H9 (cell line): ENCODE measurements around the gene DCLK2. TPM values are rescaled to one million over a fixed set of nuclear protein-coding genes. Genes with fewer than 3 reads are reported as not detected.

ENCODE experiments used
- DNase-seq: peaks from one replicate; pipeline ENCODE4 v3.0.0-alpha.2; 2017
- H2AFZ ChIP-seq: one replicate; pipeline ENCODE4 v1.6.1; 2013; ENCODE audit warnings: mild to moderate bottlenecking, low read length, control low read depth, moderate library complexity
- H2AK5ac ChIP-seq: 2 replicates; pipeline ENCODE4 v1.6.1; 2013; ENCODE audit warnings: low read length, control low read depth, mixed read lengths; ENCODE audit not compliant: insufficient read length
- H2BK120ac ChIP-seq: one replicate; pipeline ENCODE4 v1.6.1; 2013; ENCODE audit warnings: low read depth, mild to moderate bottlenecking, low read length, control low read depth, inconsistent platforms; ENCODE audit not compliant: poor library complexity, severe bottlenecking
- H2BK12ac ChIP-seq: 2 replicates; pipeline ENCODE4 v1.6.1; 2013; ENCODE audit warnings: low read length, control low read depth, mixed read lengths, low read depth; ENCODE audit not compliant: insufficient read length
- H2BK15ac ChIP-seq: 2 replicates; pipeline ENCODE4 v1.6.1; 2013; ENCODE audit warnings: low read depth, low read length, control low read depth
- H2BK20ac ChIP-seq: one replicate; pipeline ENCODE4 v1.6.1; 2013; ENCODE audit warnings: low read depth, mild to moderate bottlenecking, low read length, control low read depth, inconsistent platforms; ENCODE audit not compliant: poor library complexity, severe bottlenecking
- H2BK5ac ChIP-seq: 2 replicates; pipeline ENCODE4 v1.6.1; 2013; ENCODE audit warnings: low read length, control low read depth, mixed read lengths; ENCODE audit not compliant: insufficient read length
- H3K14ac ChIP-seq: 2 replicates; pipeline ENCODE4 v1.6.1; 2013; ENCODE audit warnings: low read length, control low read depth; ENCODE audit not compliant: insufficient read depth
- H3K18ac ChIP-seq: 2 replicates; pipeline ENCODE4 v1.6.1; 2013; ENCODE audit warnings: low read depth, mild to moderate bottlenecking, mixed read lengths, low read length, control low read depth; ENCODE audit not compliant: insufficient read length
- H3K23ac ChIP-seq: 2 replicates; pipeline ENCODE4 v1.6.1; 2013; ENCODE audit warnings: low read length, control low read depth, mixed read lengths, low read depth; ENCODE audit not compliant: insufficient read length
- H3K23me2 ChIP-seq: 2 replicates; pipeline ENCODE4 v1.6.1; 2013; ENCODE audit warnings: low read depth, mild to moderate bottlenecking, mixed read lengths, low read length, control low read depth; ENCODE audit not compliant: insufficient read length, poor library complexity, severe bottlenecking
- H3K27ac ChIP-seq: 2 replicates; pipeline ENCODE4 v1.5.1; 2013; ENCODE audit warnings: low read length, control low read depth, mixed read lengths, low read depth; ENCODE audit not compliant: insufficient read length
- H3K27me3 ChIP-seq: 2 replicates; pipeline ENCODE4 v1.6.1; 2013; ENCODE audit warnings: low read length, control low read depth, inconsistent platforms; ENCODE audit not compliant: insufficient read depth
- H3K4ac ChIP-seq: 2 replicates; pipeline ENCODE4 v1.6.1; 2013; ENCODE audit warnings: low read depth, mild to moderate bottlenecking, control low read depth, inconsistent platforms, low read length, moderate library complexity
- H3K4me1 ChIP-seq: 2 replicates; pipeline ENCODE4 v1.6.1; 2013; ENCODE audit warnings: low read length, control low read depth, inconsistent platforms; ENCODE audit not compliant: insufficient read depth
- H3K4me2 ChIP-seq: 2 replicates; pipeline ENCODE4 v1.6.1; 2013; ENCODE audit warnings: low read length, control low read depth, mixed read lengths; ENCODE audit not compliant: insufficient read length, insufficient read depth
- H3K56ac ChIP-seq: 2 replicates; pipeline ENCODE4 v1.6.1; 2013; ENCODE audit warnings: low read depth, mild to moderate bottlenecking, mixed read lengths, low read length, control low read depth; ENCODE audit not compliant: insufficient read length
- H3K79me1 ChIP-seq: 2 replicates; pipeline ENCODE4 v1.6.1; 2013; ENCODE audit warnings: low read depth, mild to moderate bottlenecking, moderate library complexity, low read length, control low read depth, inconsistent platforms; ENCODE audit not compliant: insufficient read depth, poor library complexity, severe bottlenecking
- H3K79me2 ChIP-seq: 2 replicates; pipeline ENCODE4 v1.6.1; 2013; ENCODE audit warnings: low read length, control low read depth, inconsistent platforms; ENCODE audit not compliant: insufficient read depth
- H3K9ac ChIP-seq: 2 replicates; pipeline ENCODE4 v1.6.1; 2013; ENCODE audit warnings: low read length, control low read depth, mixed read lengths; ENCODE audit not compliant: insufficient read length; ENCODE audit errors: extremely low read depth
- H3K9me3 ChIP-seq: one replicate; pipeline ENCODE4 v1.6.1; 2013; ENCODE audit warnings: low read depth, low read length, inconsistent platforms; ENCODE audit not compliant: control insufficient read depth
- H3T11ph ChIP-seq: one replicate; pipeline ENCODE4 v1.6.1; 2013; ENCODE audit warnings: mild to moderate bottlenecking, low read length, control low read depth, inconsistent platforms
- H4K20me1 ChIP-seq: one replicate; pipeline ENCODE4 v1.6.1; 2013; ENCODE audit not compliant: control insufficient read depth, insufficient read length, insufficient read depth
- H4K5ac ChIP-seq: 2 replicates; pipeline ENCODE4 v1.6.1; 2013; ENCODE audit warnings: low read depth, mild to moderate bottlenecking, mixed read lengths, low read length, control low read depth; ENCODE audit not compliant: insufficient read length
- H4K8ac ChIP-seq: replicated peaks from 2 replicates; pipeline ENCODE4 v1.6.1; 2013; ENCODE audit warnings: low read length, control low read depth, mixed read lengths, low read depth; ENCODE audit not compliant: insufficient read length
- H4K91ac ChIP-seq: 2 replicates; pipeline ENCODE4 v1.6.1; 2013; ENCODE audit warnings: low read depth, mild to moderate bottlenecking, moderate library complexity, mixed read lengths, low read length, control low read depth; ENCODE audit not compliant: insufficient read length
- H3K27ac Mint-ChIP-seq, 3 experiments: 2 replicates in 2 of 3; 3 replicates in 1 of 3; pipeline ENCODE4 v1.8.0; 2020 to 2021; ENCODE audit warnings: mixed read lengths in 3 of 3, mild to moderate bottlenecking in 1 of 3, moderate library complexity in 1 of 3
- H3K27me3 Mint-ChIP-seq: 2 replicates; pipeline ENCODE4 v1.8.0; 2021; ENCODE audit warnings: low read depth, mild to moderate bottlenecking, moderate library complexity, mixed read lengths
- H3K36me3 Mint-ChIP-seq, 3 experiments: 2 replicates in 2 of 3; 3 replicates in 1 of 3; pipeline ENCODE4 v1.8.0; 2020 to 2021; ENCODE audit warnings: low read depth in 3 of 3, mixed read lengths in 3 of 3; ENCODE audit not compliant: insufficient read depth in 1 of 3
- H3K4me1 Mint-ChIP-seq, 2 experiments: 2 replicates each; pipeline ENCODE4 v1.8.0; 2020; ENCODE audit warnings: mixed read lengths in 2 of 2
- H3K4me3 Mint-ChIP-seq, 2 experiments: 2 replicates in 1 of 2; 3 replicates in 1 of 2; pipeline ENCODE4 v1.8.0; 2020 to 2021; ENCODE audit warnings: mild to moderate bottlenecking in 2 of 2, mixed read lengths in 2 of 2, moderate library complexity in 1 of 2
- H3K9me3 Mint-ChIP-seq, 2 experiments: 2 replicates in 1 of 2; 3 replicates in 1 of 2; pipeline ENCODE4 v1.8.0; 2020; ENCODE audit warnings: mild to moderate bottlenecking in 2 of 2, mixed read lengths in 2 of 2, moderate library complexity in 1 of 2
- CTCF ChIP-seq: fragments of 200-600 bp; sonication (generic); conservative IDR thresholded peaks from 3 replicates; pipeline ENCODE4 v1.8.0; 2021; ENCODE audit warnings: antibody characterized with exemption, mild to moderate bottlenecking
- WGBS: extraction: QIAGEN DNeasy Blood & Tissue Kit; methylation state at CpG from one replicate; pipeline ENCODE4 v1.1.7; 2013; ENCODE audit warnings: missing lambda C conversion rate, low lambda C conversion rate, mixed read lengths; ENCODE audit not compliant: insufficient read length; ENCODE audit errors: extremely low coverage; 5-methylcytosine and 5-hydroxymethylcytosine counted together
- total RNA-seq: library from RNA; stranded (reverse); gene quantifications from 2 replicates; pipeline ENCODE4 v1.2.1, GENCODE V29; 2021

Gene DCLK2
- total RNA-seq, 1 experiment from 2014 or later = 0.33 TPM

GRCh38 chr4:150136036-150136435, 57.8 kb downstream of the DCLK2 start:
- Histone ChIP-seq H3K27me3 (no peaks in the 10 kb centered on the region), H2BK5ac (no peak overlapping the region), H3K4me1 (no peaks in the 10 kb centered on the region), H3K27ac (no peak overlapping the region), H3K23me2 (no peaks in the 10 kb centered on the region), H2BK120ac (no peak overlapping the region), H2AK5ac (no peak overlapping the region), H3K9ac (no peak overlapping the region), H4K5ac (no peak overlapping the region), H3K4ac (no peak overlapping the region), H4K91ac (no peak overlapping the region), H3K4me2 (no peak overlapping the region), H2BK20ac (no peak overlapping the region), H3K56ac (no peak overlapping the region), H3K23ac (no peak overlapping the region), H3K18ac (no peak overlapping the region), H3K79me2 (no peaks in the 10 kb centered on the region), H3K79me1 (no peaks in the 10 kb centered on the region), H4K8ac (no peak overlapping the region), H3K14ac (no peak overlapping the region), H3K9me3 (no peaks in the 10 kb centered on the region), H2BK12ac (no peak overlapping the region), H4K20me1 (no peaks in the 10 kb centered on the region), H2AFZ (no peak overlapping the region), H2BK15ac (no peak overlapping the region), H3T11ph (no peak overlapping the region)
- Mint-ChIP-seq H3K36me3 (no peaks in the 10 kb centered on the region), H3K27ac (no peak overlapping the region), H3K4me3 (no peak overlapping the region), H3K27me3 (no peaks in the 10 kb centered on the region), H3K9me3 (no peaks in the 10 kb centered on the region), H3K4me1 (no peaks in the 10 kb centered on the region)
- WGBS = no CpG with 5 or more reads among the region's 3 CpGs
- no peak for DNase-seq
- TF ChIP-seq CTCF = no peak
